DND-41 (cell line): ENCODE results near the gene CD80.

Source experiments
- ATAC-seq: fragments of 200-7000 bp; cut with Tn5 transposase; 3 replicates; pipeline ENCODE4 v1.9.1; 2021; ENCODE audit warnings: low read depth; ENCODE audit not compliant: insufficient read depth
- DNase-seq: peaks from one replicate; pipeline ENCODE4 v3.0.0-alpha.2; 2020
- H2AFZ ChIP-seq: 2 replicates; pipeline ENCODE4 v1.6.0; 2012; ENCODE audit warnings: low read depth, low read length
- H3K27ac ChIP-seq: 2 replicates; pipeline ENCODE4 v1.5.1; 2012; ENCODE audit warnings: low read length, inconsistent platforms
- H3K27me3 ChIP-seq: fragments of 200-600 bp; sonication (generic); 2 replicates; pipeline ENCODE4 v1.6.0; 2012; ENCODE audit warnings: low read length, mild to moderate bottlenecking, inconsistent platforms; ENCODE audit not compliant: insufficient read depth, poor library complexity
- H3K36me3 ChIP-seq: 2 replicates; pipeline ENCODE4 v1.5.1; 2012; ENCODE audit warnings: low read length, inconsistent platforms; ENCODE audit not compliant: insufficient read depth
- H3K4me1 ChIP-seq: 2 replicates; pipeline ENCODE4 v1.5.1; 2012; ENCODE audit warnings: mild to moderate bottlenecking, low read length; ENCODE audit not compliant: insufficient read depth
- H3K4me2 ChIP-seq: 2 replicates; pipeline ENCODE4 v1.6.0; 2012; ENCODE audit warnings: mild to moderate bottlenecking, moderate library complexity, low read length, inconsistent platforms; ENCODE audit not compliant: insufficient read depth
- H3K4me3 ChIP-seq, 2 experiments: fragments of 200-600 bp in 1 of 2; shearing (Covaris generic) in 1 of 2; 2 replicates each; pipeline ENCODE4 v1.5.1; 2012 to 2016; ENCODE audit warnings: inconsistent platforms in 2 of 2, low read length in 2 of 2, mild to moderate bottlenecking in 2 of 2, low read depth in 1 of 2, moderate library complexity in 1 of 2
- H3K79me2 ChIP-seq: 2 replicates; pipeline ENCODE4 v1.6.0; 2012; ENCODE audit warnings: low read length, inconsistent platforms; ENCODE audit not compliant: insufficient read depth
- H3K9ac ChIP-seq: 2 replicates; pipeline ENCODE4 v1.6.0; 2012; ENCODE audit warnings: low read depth, mild to moderate bottlenecking, inconsistent platforms, low read length, moderate library complexity
- H3K9me3 ChIP-seq: 2 replicates; pipeline ENCODE4 v1.5.1; 2012; ENCODE audit warnings: low read length, moderate library complexity, mild to moderate bottlenecking, inconsistent platforms; ENCODE audit not compliant: insufficient read depth, severe bottlenecking
- H4K20me1 ChIP-seq: 2 replicates; pipeline ENCODE4 v1.6.0; 2012; ENCODE audit warnings: low read length; ENCODE audit not compliant: insufficient read depth
- EZH2 ChIP-seq: IDR thresholded peaks from 3 replicates; pipeline ENCODE4 v1.6.1; 2012; ENCODE audit warnings: borderline replicate concordance, low read depth, mild to moderate bottlenecking, moderate library complexity, low read length, inconsistent platforms; ENCODE audit not compliant: severe bottlenecking
- TF ChIP-seq, protein P1 (sequence below): IDR thresholded peaks from 2 replicates; pipeline ENCODE4 v1.5.1; 2012; ENCODE audit warnings: borderline replicate concordance, low read length, moderate library complexity, mild to moderate bottlenecking; ENCODE audit not compliant: poor library complexity, severe bottlenecking; ENCODE audit errors: extremely low read depth

CD80 gene

DNA sequence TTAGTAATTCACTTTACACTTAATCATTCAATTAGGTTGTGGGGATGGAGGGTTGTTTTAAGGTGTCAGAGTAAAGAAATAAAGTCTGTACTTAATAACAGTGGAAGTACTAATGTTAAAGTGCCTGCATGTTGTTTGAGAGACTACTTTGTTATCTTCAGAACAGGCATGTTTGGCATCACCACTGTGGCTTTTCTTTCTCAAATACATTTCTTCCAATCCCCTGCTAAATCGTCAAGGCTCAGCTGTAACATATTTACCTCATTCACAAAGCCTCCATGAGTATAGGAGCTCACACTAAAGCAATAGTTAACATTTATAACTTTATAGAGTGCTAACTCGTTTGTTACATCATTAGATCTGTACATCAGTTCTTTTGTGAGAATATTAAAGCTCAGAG lies 58.5 kb downstream of the CD80 start:
- Histone ChIP-seq H3K79me2 (peaks cover 42% of the 10 kb centered on the region), H3K4me1 (peaks cover 35% of the 10 kb centered on the region), H3K4me2 (peak overlapping the region; percentile 78; the same call in 1 of the 2 replicates), H3K4me3 (no peak overlapping the region), H3K36me3 (peaks cover 27% of the 10 kb centered on the region), H2AFZ (no peak overlapping the region), H4K20me1 (no peaks in the 10 kb centered on the region), H3K27me3 (no peaks in the 10 kb centered on the region), H3K9ac (no peak overlapping the region), H3K9me3 (no peaks in the 10 kb centered on the region), H3K27ac (no peak overlapping the region)
- ATAC-seq (no peak), DNase-seq (no peak)
- TF ChIP-seq, protein P1, sequence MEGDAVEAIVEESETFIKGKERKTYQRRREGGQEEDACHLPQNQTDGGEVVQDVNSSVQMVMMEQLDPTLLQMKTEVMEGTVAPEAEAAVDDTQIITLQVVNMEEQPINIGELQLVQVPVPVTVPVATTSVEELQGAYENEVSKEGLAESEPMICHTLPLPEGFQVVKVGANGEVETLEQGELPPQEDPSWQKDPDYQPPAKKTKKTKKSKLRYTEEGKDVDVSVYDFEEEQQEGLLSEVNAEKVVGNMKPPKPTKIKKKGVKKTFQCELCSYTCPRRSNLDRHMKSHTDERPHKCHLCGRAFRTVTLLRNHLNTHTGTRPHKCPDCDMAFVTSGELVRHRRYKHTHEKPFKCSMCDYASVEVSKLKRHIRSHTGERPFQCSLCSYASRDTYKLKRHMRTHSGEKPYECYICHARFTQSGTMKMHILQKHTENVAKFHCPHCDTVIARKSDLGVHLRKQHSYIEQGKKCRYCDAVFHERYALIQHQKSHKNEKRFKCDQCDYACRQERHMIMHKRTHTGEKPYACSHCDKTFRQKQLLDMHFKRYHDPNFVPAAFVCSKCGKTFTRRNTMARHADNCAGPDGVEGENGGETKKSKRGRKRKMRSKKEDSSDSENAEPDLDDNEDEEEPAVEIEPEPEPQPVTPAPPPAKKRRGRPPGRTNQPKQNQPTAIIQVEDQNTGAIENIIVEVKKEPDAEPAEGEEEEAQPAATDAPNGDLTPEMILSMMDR, result no peak
- no peak for TF ChIP-seq EZH2

DNA sequence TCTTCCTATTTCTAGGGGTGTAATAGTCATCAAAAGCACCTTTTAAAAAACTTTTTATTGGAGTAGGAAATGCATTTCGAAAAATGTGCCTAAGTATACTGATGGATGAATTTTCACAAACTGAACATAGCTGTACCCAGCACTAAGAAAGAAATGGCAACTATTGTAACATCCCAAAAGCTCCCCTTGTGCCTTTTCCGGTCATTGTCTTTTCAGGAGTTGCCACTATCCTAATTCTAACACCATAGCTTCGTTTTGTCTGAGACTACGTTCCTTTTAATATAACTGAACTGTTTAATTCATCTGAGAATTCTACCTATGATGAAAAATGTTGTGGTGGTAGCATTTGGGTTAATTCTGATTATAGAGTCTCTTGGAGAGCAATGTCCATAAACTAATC lies 59.1 kb downstream of the CD80 start:
- Histone ChIP-seq H2AFZ (no peak overlapping the region), H4K20me1 (no peaks in the 10 kb centered on the region), H3K36me3 (peaks cover 21% of the 10 kb centered on the region), H3K9ac (no peak overlapping the region), H3K4me2 (peak overlapping the region; percentile 78), H3K27ac (no peak overlapping the region), H3K27me3 (no peaks in the 10 kb centered on the region), H3K4me1 (peaks cover 35% of the 10 kb centered on the region), H3K4me3 (peak overlapping the region in 1 of 2 experiments; percentile 88; a peak in 1 of 4 replicates), H3K79me2 (peaks cover 42% of the 10 kb centered on the region), H3K9me3 (no peaks in the 10 kb centered on the region)
- ATAC-seq (no peak), DNase-seq (no peak)
- TF ChIP-seq EZH2, result no peak
- TF ChIP-seq, protein P1, result no peak

DNA sequence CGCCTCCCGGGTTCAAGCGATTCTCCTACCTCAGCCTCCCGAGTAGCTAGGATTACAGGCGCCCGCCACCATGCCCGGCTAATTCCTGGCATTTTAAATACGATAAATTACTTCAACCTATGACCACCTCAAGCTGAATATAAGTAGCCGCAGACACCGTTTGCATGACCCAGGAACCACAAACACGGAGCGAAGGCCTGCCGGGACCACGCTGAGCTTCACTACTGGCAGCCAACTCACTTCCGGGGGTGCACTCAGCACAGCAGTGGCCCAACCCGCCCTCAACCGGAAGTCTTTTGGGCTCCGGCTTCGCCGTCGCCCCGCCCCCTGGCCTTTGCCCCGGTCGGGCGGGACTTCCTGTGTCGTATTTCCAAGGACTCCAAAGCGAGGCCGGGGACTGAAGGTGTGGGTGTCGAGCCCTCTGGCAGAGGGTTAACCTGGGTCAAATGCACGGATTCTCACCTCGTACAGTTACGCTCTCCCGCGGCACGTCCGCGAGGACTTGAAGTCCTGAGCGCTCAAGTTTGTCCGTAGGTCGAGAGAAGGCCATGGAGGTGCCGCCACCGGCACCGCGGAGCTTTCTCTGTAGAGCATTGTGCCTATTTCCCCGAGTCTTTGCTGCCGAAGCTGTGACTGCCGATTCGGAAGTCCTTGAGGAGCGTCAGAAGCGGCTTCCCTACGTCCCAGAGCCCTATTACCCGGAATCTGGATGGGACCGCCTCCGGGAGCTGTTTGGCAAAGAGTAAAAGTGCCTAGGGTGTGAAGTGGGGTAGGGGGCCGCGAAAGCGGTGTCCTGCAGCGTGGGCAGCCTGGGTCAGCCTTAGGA lies 61.0 kb downstream of the CD80 start, which contains the start of gene TIMMDC1:
TIMMDC1 (plus strand) TSS at position 362 of the 826 bp plus-strand sequence; CDS start at position 549, 187 bp downstream.
- Histone ChIP-seq H3K4me3 (peak within 1 kb of the TSS; percentile 65 to 88), H3K9me3 (no peaks in the 10 kb centered on the region), H3K79me2 (peaks cover 39% of the 10 kb centered on the region), H3K36me3 (peaks cover 8% of the 10 kb centered on the region), H3K27ac (peak within 1 kb of the TSS; percentile 88), H3K4me2 (peak within 1 kb of the TSS; percentile 84), H3K4me1 (peaks cover 35% of the 10 kb centered on the region), H4K20me1 (no peaks in the 10 kb centered on the region), H3K27me3 (no peaks in the 10 kb centered on the region), H2AFZ (peak within 1 kb of the TSS; percentile 97), H3K9ac (peak within 1 kb of the TSS; percentile 81)
- TF ChIP-seq EZH2, result no peak
- TF ChIP-seq, protein P1, result peak; percentile 8
- ATAC-seq, result peak; percentile 97
- DNase-seq, result peak; percentile 97
